ENCODE data around the gene PRPF4.
A peak's percentile ranks its signal among the peaks of the same experiment; 100 is the strongest.

The PRPF4 gene

GRCh38 chr9:113315231-113315630, 39.8 kb downstream of the PRPF4 start:
- no peak for DNase-seq

GRCh38 chr9:113316030-113316429, 40.6 kb downstream of the PRPF4 start:
- DNase-seq, result no peak

- no peak for DNase-seq
Measured at GRCh38 chr9:113317777-113318176, 42.3 kb downstream of the PRPF4 start.

- DNase-seq, result no peak
Measured at GRCh38 chr9:113319054-113319453, 43.6 kb downstream of the PRPF4 start.

- DNase-seq, result no peak
Measured at GRCh38 chr9:113320051-113320450, 44.6 kb downstream of the PRPF4 start.

GRCh38 chr9:113322671-113323070, 47.2 kb downstream of the PRPF4 start:
- no peak for DNase-seq

- no peak for DNase-seq
Measured at GRCh38 chr9:113326230-113326629, 50.8 kb downstream of the PRPF4 start.

GRCh38 chr9:113328045-113328782, 52.8 kb downstream of the PRPF4 start:
- no peak for DNase-seq

GRCh38 chr9:113331780-113332179, 56.3 kb downstream of the PRPF4 start:
- DNase-seq, result no peak

- DNase-seq, result no peak
Measured at GRCh38 chr9:113337714-113338113, 62.3 kb downstream of the PRPF4 start.

GRCh38 chr9:113340011-113340699, 64.7 kb downstream of the PRPF4 start, which contains the start of gene WDR31:
Gene WDR31, minus strand, starts transcription at chr9:113340275. Its CDS starts 8,253 bp downstream, at chr9:113332022.
- DNase-seq, result peak; percentile 93

- no peak for DNase-seq
Measured at GRCh38 chr9:113341712-113342410, 66.4 kb downstream of the PRPF4 start.
